22Rv1 (cell line): ENCODE results near the gene TPCN2.
"Not testable (repeated sequence)": the region's sequence is repeated elsewhere in the genome, so short reads cannot be mapped to it uniquely, and the experiment has no call there.

Source experiments
- H3K27ac ChIP-seq: fragments of 450-650 bp; 2 replicates; pipeline ENCODE4 v1.5.1; 2017
- ZFX ChIP-seq: fragments of 450-650 bp; IDR thresholded peaks from 2 replicates; pipeline ENCODE4 v1.6.1; 2017; ENCODE audit warnings: antibody characterized with exemption, borderline replicate concordance
- TF ChIP-seq, protein P1 (sequence below): fragments of 450-650 bp; IDR thresholded peaks from 2 replicates; pipeline ENCODE4 v1.5.1; 2017; ENCODE audit warnings: mild to moderate bottlenecking

The TPCN2 gene

DNA sequence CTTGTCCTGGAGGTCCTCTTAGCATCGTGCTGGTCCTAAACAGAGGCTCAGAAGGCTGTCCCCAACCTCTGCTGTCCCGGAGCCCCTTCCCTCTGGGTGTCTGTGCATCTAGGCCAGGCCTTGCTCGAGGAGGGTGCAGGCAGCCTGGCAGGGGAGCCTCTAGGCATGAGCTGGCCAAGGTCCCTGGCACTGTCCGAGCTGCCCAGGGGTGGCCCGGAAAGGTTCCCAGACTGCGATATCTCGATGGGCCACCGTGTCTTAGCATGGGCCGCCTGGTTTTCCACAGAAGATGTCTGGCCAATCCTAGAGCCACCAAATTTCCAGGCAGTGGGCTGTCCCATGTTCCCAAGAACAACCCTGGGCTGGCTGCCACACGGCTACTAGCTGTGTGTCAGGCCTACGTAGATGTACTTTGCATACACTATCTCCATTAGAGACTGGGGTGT, 82.4 kb downstream of the TPCN2 start:
- H3K27ac ChIP-seq: peak overlapping the region; percentile 40
- no peak for TF ChIP-seq ZFX
- TF ChIP-seq, protein P1, sequence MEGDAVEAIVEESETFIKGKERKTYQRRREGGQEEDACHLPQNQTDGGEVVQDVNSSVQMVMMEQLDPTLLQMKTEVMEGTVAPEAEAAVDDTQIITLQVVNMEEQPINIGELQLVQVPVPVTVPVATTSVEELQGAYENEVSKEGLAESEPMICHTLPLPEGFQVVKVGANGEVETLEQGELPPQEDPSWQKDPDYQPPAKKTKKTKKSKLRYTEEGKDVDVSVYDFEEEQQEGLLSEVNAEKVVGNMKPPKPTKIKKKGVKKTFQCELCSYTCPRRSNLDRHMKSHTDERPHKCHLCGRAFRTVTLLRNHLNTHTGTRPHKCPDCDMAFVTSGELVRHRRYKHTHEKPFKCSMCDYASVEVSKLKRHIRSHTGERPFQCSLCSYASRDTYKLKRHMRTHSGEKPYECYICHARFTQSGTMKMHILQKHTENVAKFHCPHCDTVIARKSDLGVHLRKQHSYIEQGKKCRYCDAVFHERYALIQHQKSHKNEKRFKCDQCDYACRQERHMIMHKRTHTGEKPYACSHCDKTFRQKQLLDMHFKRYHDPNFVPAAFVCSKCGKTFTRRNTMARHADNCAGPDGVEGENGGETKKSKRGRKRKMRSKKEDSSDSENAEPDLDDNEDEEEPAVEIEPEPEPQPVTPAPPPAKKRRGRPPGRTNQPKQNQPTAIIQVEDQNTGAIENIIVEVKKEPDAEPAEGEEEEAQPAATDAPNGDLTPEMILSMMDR: no peak

DNA sequence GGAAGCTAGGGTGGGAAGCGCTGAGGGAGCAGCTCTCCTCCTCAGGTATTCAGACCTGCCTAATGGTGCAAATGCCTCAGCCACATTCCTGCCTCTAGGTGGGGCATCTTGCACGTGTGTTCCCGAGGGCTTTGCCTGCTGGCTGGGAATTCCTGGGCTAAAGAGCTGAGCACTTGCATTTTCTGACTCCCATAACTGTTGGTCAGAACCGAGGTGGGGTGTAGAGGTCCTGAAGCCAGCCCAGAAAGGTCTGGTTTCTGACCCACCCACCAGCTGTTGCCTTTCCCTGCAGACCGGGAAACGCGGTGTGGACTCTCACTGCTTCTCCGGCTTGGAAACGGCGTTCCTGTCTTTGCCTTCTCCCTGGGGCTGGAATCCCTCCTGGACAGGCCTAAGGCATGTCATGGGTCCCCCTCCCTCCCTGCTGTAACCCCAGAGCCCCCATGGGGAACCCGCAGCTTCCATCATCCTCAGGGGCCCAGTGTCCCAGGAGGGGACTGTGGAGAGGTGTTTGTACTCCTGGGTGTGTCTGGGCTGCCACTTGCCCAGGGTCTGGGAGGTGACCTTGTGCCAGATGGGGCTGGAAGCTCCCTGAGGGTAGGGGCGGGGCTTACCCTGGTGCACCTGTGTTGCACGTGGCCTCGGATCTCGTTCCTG, 83.0 kb downstream of the TPCN2 start:
- peak overlapping the region; percentile 40 for H3K27ac ChIP-seq
- TF ChIP-seq ZFX: no peak
- TF ChIP-seq, protein P1: peak; percentile 84

DNA sequence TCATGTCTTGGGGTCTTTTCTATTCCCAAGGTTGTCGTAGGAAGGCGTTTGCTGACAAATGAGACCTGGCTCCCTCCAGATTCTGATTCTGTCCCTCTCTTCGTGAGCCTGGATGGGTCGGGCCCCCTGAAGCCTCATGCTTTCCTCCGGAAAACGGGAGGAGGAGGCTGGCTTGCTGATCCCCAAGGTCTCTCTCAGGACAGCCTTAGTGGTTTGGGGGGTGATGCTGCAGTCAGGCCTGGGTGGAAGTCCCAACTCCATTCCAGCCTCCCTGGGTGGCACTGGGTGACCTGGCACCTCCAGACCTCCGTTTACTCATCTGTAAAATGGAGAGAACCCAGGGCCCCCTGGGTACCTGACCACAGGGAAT, 83.6 kb downstream of the TPCN2 start:
- no peak overlapping the region for H3K27ac ChIP-seq
- no peak for TF ChIP-seq ZFX
- TF ChIP-seq, protein P1: no peak

DNA sequence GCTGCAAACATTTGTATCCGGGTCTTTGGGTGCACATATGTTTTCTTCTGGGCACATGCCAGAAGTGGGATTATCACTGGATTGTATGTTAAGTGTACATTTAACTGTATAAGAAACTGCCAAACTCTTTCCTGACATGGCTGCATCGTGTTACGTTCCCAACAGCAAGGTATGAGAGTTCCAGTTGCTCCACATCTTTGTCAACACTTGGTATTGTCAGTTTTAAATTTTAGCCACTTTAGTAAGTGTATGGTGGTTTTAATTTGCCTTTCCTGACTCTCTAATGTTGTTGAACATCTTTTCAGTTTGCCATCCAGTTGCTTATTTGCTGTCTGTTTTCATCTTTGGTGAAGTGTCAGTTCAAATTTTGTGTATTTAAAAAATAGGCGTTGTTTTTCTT, 84.5 kb downstream of the TPCN2 start:
- H3K27ac ChIP-seq: no peak overlapping the region
- TF ChIP-seq ZFX: no peak
- TF ChIP-seq, protein P1: no peak

DNA sequence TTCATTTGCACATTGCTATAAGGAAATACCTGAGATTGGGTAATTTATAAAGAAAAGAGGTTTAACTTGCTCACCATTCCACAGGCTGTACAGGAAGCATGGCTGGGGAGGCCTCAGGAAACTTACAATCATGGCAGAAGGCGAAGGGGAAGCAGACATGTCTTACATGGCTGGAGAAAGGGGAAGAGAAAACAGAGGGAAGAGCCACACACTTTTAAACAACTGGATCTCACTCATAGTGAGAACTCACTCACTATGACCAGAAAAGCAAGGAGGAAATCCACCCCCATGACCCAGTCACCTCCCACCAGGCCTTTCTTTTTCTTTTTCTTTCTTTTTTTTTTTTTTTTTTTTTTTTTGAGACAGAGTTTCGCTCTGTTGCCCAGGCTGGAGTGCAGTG, 85.5 kb downstream of the TPCN2 start:
- not testable (repeated sequence) for H3K27ac ChIP-seq

DNA sequence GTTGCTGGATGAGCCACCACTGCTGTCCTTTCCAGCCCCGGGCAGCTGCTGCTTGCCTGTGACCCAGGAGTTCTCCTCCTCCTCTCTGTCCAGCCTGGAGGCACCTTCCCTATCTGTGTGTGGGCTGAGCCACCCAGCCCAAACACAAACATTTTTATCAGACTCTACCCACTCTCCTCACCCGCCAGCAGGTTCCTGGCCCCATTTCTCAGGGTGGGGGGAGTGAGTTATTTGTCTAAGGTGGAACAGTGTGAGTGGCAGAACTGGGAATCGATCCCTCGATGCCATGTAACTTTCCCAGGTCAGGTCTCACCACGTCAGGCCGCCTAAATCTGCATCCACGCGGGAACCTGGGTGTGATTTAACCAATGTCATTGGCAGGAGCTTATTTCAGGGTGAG, 86.2 kb downstream of the TPCN2 start:
- H3K27ac ChIP-seq: no peak overlapping the region
- no peak for TF ChIP-seq ZFX
- TF ChIP-seq, protein P1: no peak

DNA sequence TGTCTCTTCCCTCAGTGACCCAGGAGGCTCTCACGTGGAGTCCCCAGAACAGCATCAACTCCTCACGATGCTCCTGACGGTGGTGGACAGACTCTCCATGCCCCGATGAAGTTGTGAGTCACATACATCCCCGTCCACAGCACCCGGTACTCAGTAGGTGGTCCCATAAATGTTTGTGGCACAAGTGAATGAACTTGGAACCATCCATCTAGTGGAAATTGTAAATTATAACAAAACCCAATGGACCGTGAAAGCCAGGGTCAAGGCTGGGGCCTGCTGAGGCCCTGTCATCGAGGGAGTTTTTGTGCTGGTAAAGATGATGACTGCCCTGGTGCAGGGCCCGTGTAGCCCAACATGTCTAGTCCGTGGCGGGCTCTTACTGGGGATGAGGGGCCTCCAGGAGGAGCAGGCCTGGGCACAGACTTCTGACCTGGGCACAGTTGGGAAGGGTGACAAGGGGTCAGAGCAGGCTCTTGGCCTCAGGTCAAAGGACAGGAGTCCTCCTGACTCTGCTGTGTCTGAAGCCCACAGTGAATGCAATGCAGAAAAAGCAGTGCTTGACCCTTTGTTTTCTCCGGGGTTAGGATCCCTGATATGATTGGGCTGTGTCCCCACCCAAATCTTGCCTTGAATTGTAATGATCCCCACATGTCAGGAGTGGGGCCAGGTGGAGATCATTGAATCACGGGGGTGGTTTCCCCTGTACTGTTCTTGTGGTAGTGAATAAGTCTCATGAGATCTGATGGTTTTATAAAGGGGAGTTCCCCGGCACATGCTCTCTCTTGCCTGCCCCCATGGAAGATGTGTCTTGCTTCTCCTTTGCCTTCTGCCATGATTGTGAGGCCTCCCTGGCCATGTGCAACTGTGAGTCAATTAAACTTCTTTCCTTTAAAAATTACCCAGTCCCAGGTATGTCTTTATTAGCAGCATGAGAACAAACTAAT, 87.0 kb downstream of the TPCN2 start:
- no peak overlapping the region for H3K27ac ChIP-seq
- no peak for TF ChIP-seq ZFX
- TF ChIP-seq, protein P1: no peak
